HCEC 1CT (cell line): ENCODE data around the gene PCGF6.
"Not testable (repeated sequence)": the region's sequence is repeated elsewhere in the genome, so short reads cannot be mapped to it uniquely, and the experiment has no call there.

Source experiments
- DNase-seq: peaks from one replicate; pipeline ENCODE4 v3.0.0-alpha.2; 2017

Gene PCGF6

DNA sequence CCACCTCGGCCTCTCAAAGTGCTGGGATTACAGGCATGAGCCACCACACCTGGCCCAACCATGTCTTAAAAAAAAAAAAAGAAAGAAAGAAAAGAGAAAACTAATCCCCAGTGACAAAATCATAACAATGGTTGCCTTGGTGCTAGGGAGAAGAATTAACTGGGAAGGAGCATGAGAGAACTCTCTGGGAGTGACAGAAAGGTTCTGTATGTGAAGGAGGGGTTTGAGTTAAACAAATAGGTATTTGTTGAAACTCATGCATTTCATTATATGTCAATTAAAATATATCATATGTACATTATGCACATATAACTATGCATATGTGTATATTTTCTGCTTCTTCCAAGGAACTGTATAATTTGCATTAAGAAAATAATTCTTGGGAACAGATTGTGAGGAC lies 40.7 kb downstream of the PCGF6 start:
- no peak for DNase-seq

GRCh38 chr10:103307594-103307993 lies 43.3 kb downstream of the PCGF6 start:
- DNase-seq: no peak

- peak; percentile 82 for DNase-seq
These were observed 55.4 kb downstream of the PCGF6 start for GRCh38 chr10:103295374-103296015.

DNA sequence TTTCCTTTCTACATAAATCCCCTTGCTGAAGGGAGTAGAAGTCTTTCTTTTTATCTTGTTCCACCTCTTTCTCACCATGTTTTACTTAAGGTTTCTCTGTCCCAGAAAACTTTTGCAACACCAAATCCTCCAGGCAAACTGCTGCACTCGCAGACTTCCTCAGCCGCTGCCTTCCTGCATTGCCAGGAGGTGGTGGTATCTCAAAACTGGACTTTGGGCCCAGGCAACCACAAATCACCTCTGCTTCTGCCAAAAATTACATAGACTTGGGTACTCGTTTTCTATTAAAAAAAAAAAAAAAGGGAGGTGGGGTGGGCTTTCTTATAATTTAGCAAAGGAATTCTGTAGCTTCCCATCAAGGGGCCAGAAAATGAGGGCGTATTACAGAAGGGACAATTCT lies 59.4 kb downstream of the PCGF6 start:
- DNase-seq: no peak

DNA sequence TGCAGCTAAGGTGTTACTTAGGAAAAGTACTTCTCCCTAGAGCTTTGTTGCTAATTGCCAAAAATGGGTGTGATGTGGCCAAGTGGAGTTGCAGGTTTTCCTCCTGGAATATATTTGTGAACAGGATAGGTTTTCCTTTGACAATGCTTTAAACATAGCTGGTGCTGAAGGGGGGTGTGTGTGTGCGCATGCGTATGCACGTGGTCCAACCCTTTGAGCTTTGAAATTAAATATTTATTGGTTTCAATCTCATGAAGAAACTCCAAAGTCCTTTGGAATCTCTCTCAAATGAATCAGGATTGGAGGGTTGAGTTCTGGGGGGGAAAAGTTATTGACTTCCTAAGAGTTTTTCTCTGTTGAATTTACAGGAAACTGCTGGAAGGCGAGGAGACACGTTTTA lies 62.9 kb downstream of the PCGF6 start:
- no peak for DNase-seq

GRCh38 chr10:103284170-103284569 lies 66.8 kb downstream of the PCGF6 start:
- peak; percentile 47 for DNase-seq

- DNase-seq: no peak
These were observed 68.0 kb downstream of the PCGF6 start for GRCh38 chr10:103282961-103283360.

DNA sequence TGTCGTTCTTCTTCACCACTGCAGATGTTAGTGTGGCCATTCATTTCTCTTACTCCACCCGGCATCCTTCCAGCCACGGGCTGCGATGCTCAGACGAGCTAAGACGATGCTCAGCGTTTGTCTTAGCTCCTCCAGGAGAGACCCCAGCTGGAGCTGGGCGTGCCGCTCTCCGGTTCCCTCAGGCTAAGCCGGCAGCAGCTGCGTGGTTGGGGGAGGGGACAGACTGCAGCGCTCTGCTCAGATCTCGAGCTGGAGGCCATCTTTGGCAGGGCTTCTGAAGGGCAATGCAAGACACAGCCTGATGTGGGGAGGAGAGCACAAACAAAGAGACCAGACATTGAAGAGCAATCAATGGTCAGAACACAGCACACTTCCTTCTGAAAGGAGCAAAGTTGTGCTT lies 69.2 kb downstream of the PCGF6 start:
- DNase-seq: peak; percentile 17

DNA sequence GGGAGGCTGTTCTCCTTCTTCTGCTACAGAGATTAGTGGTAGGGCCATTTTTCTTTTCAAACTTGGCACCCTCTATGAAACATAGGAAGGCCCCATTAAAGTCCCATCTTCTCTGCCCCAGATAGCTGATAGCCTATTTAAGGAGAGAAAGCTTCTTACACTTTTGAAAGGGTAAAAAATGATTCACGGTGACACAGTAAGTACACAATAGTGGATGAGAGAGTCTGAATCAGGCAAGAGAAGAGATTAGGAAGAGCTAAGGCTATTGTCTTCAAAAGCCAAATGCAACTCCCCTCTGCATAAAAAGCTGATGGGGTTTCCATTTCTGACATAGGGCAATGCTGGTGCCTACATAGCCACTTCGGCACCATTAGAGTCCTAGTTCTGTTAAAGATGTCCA lies 70.4 kb downstream of the PCGF6 start:
- no peak for DNase-seq

GRCh38 chr10:103280031-103280430 lies 70.9 kb downstream of the PCGF6 start:
- no peak for DNase-seq

GRCh38 chr10:103278862-103279298 lies 72.1 kb downstream of the PCGF6 start:
- no peak for DNase-seq

DNA sequence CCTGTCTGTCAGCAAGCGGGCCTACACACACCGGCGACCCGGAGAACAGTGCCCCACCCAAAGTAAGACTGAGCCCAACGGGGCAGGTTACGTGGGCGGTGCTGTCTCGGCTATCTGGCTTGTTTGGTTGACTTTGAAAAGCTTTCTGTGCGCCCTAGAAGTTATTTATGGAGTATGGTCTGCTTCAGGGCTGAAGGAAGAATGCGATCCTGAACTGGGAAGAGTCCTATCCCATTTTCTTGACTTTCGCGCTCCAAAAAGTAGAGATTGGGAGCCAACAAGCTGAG lies 72.5 kb downstream of the PCGF6 start:
- no peak for DNase-seq

- DNase-seq: no peak
These were observed 73.0 kb downstream of the PCGF6 start for GRCh38 chr10:103277713-103278536.

GRCh38 chr10:103276896-103277712 lies 73.8 kb downstream of the PCGF6 start, which contains the start of gene INA:
INA (plus strand) TSS chr10:103277138; CDS start chr10:103277212, 74 bp downstream.
- DNase-seq: no peak

DNA sequence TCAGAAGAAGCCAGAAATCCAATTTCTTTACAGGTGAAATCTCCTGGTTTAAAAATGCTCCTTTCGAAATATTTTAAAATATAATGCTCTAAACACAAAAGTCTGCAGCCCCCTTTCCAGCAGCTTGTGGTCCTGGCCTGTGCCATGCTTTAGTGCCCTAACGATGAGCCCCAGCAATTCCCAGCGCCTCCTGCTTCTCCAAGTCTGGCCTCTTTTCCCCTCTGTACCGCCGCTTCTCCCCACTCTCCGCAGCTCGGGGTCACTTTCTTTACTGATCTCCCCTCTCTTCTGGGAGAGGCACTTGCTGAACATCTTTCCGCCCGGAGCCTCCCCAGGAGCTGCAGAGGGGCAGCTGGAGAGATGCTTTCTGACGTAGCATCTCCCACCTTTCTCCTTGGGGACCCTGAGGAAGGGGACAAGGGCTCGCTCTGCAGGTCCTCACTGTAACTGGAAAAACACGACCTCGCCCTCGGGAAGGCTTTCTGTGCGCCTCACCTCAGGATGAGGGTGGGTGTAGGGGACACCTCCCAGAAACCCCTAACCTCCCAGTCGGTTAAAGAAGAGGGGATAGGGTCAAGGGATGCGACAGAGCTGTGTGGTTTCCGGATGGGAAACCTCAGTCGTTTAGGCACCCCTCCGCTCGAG lies 74.6 kb downstream of the PCGF6 start:
- DNase-seq: no peak

DNA sequence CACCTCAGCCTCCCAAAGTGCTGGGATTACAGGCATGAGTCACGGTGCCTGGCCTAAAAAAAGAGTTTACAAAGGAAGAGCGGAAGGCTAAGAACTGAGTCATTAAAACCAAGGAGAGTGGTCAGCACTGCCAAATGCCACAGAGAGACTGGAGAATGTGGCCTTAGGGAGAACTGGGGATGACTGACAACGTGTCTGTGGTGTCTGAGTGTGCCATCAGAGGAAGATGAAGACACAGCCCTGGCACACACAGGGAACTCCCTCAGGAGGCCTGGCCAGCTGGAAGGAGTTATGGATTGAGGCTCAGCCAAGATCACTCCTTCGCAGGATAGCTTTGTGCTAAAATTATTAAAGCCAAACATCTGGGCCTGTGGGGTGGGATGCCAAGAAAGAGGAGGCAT lies 77.9 kb downstream of the PCGF6 start:
- DNase-seq: peak; percentile 96

GRCh38 chr10:103265717-103266329 lies 85.1 kb downstream of the PCGF6 start:
- peak; percentile 45 for DNase-seq

GRCh38 chr10:103262229-103262628 lies 88.7 kb downstream of the PCGF6 start:
- no peak for DNase-seq

DNA sequence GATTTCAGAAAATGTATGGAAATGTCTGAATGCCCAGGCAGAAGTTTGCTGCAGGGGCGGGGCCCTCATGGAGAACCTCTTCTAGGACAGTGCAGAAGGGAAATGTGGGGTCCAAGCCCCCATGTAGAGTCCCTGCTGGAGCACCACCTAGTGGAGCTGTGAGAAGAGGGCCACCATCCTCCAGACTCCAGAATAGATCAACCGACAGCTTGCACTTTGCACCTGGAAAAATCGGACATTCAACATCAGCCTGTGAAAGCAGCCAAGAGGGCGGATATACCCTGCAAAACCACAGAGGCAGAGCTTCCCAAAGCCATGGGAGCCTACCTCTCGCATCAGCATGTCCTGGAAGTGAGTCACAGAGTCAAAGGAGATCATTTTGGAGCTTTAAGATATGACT lies 91.0 kb downstream of the PCGF6 start:
- DNase-seq: no peak

GRCh38 chr10:103258928-103259327 lies 92.0 kb downstream of the PCGF6 start:
- not testable (repeated sequence) for DNase-seq

- no peak for DNase-seq
These were observed 93.1 kb downstream of the PCGF6 start for GRCh38 chr10:103257812-103258211.

- DNase-seq: no peak
These were observed 94.3 kb downstream of the PCGF6 start for GRCh38 chr10:103256613-103257012.
